HG03520 (cell line): ENCODE measurements around the gene SLC13A1.
A peak's percentile ranks its signal among the peaks of the same experiment; 100 is the strongest.

Experiments
- ATAC-seq: cut with Tn5 transposase; IDR thresholded peaks from one replicate; pipeline ENCODE4 v1.9.1; 2021; ENCODE audit warnings: mild to moderate bottlenecking, moderate library complexity; ENCODE audit not compliant: unreplicated experiment

Gene SLC13A1

GRCh38 chr7:123198668-123199652 is 809 bp downstream of the SLC13A1 start:
- ATAC-seq = no peak

GRCh38 chr7:123198111-123198510 is 1.7 kb downstream of the SLC13A1 start:
- no peak for ATAC-seq

GRCh38 chr7:123193235-123193634 is 6.5 kb downstream of the SLC13A1 start:
- no peak for ATAC-seq

GRCh38 chr7:123191132-123191531 is 8.6 kb downstream of the SLC13A1 start:
- no peak for ATAC-seq

- peak; percentile 88 for ATAC-seq
These were observed 9.5 kb downstream of the SLC13A1 start for GRCh38 chr7:123190109-123190831.

- no peak for ATAC-seq
These were observed 14.0 kb downstream of the SLC13A1 start for GRCh38 chr7:123185756-123186155.

- ATAC-seq = no peak
These were observed 15.5 kb downstream of the SLC13A1 start for GRCh38 chr7:123184271-123184670.

- no peak for ATAC-seq
These were observed 16.3 kb downstream of the SLC13A1 start for GRCh38 chr7:123183431-123183830.

- ATAC-seq = no peak
These were observed 22.3 kb downstream of the SLC13A1 start for GRCh38 chr7:123177442-123177841.

- no peak for ATAC-seq
These were observed 29.2 kb downstream of the SLC13A1 start for GRCh38 chr7:123170333-123171246.

GRCh38 chr7:123169065-123169464 is 30.7 kb downstream of the SLC13A1 start:
- ATAC-seq = no peak

GRCh38 chr7:123157606-123158005 is 42.2 kb downstream of the SLC13A1 start:
- no peak for ATAC-seq

- ATAC-seq = no peak
These were observed 44.2 kb downstream of the SLC13A1 start for GRCh38 chr7:123155571-123155970.

GRCh38 chr7:123154231-123154860 is 45.4 kb downstream of the SLC13A1 start:
- peak; percentile 96 for ATAC-seq

GRCh38 chr7:123151443-123151842 is 48.3 kb downstream of the SLC13A1 start:
- ATAC-seq = no peak

GRCh38 chr7:123148813-123149212 is 51.0 kb downstream of the SLC13A1 start:
- no peak for ATAC-seq

- ATAC-seq = no peak
These were observed 56.3 kb downstream of the SLC13A1 start for GRCh38 chr7:123143252-123144006.

GRCh38 chr7:123140561-123140960 is 59.2 kb downstream of the SLC13A1 start:
- no peak for ATAC-seq

GRCh38 chr7:123135960-123136359 is 63.8 kb downstream of the SLC13A1 start:
- no peak for ATAC-seq

- no peak for ATAC-seq
These were observed 65.8 kb downstream of the SLC13A1 start for GRCh38 chr7:123133924-123134323.
